ENCODE results near the gene TRPC1.
A peak's percentile ranks its signal among the peaks of the same experiment; 100 is the strongest.

Gene TRPC1

GRCh38 chr3:142754494-142754893 lies 30.7 kb downstream of the TRPC1 start:
- no peak for DNase-seq (ENCODE audit: low read depth)

- DNase-seq (ENCODE audit: low read depth): no peak
These were observed 44.5 kb downstream of the TRPC1 start for GRCh38 chr3:142768338-142768737.

- DNase-seq (ENCODE audit: low read depth): no peak
These were observed 54.1 kb downstream of the TRPC1 start for GRCh38 chr3:142777927-142778326.

GRCh38 chr3:142778541-142778940 lies 54.7 kb downstream of the TRPC1 start:
- no peak for DNase-seq (ENCODE audit: low read depth)

- DNase-seq (ENCODE audit: low read depth): no peak
These were observed 55.8 kb downstream of the TRPC1 start for GRCh38 chr3:142779591-142779990.

GRCh38 chr3:142782616-142783015 lies 58.8 kb downstream of the TRPC1 start:
- no peak for DNase-seq (ENCODE audit: low read depth)

GRCh38 chr3:142784228-142784627 lies 60.4 kb downstream of the TRPC1 start:
- no peak for DNase-seq (ENCODE audit: low read depth)

- DNase-seq (ENCODE audit: low read depth): no peak
These were observed 62.2 kb downstream of the TRPC1 start for GRCh38 chr3:142785996-142786395.

GRCh38 chr3:142787719-142788118 lies 63.9 kb downstream of the TRPC1 start:
- no peak for DNase-seq (ENCODE audit: low read depth)

GRCh38 chr3:142794508-142794907 lies 70.7 kb downstream of the TRPC1 start:
- DNase-seq (ENCODE audit: low read depth): no peak

- no peak for DNase-seq (ENCODE audit: low read depth)
These were observed 71.5 kb downstream of the TRPC1 start for GRCh38 chr3:142795332-142795731.

- DNase-seq (ENCODE audit: low read depth): no peak
These were observed 73.0 kb downstream of the TRPC1 start for GRCh38 chr3:142796823-142797222.

GRCh38 chr3:142801746-142802145 lies 77.9 kb downstream of the TRPC1 start:
- DNase-seq (ENCODE audit: low read depth): no peak

GRCh38 chr3:142802891-142803290 lies 79.1 kb downstream of the TRPC1 start:
- DNase-seq (ENCODE audit: low read depth): no peak

GRCh38 chr3:142808103-142808917 lies 84.5 kb downstream of the TRPC1 start:
- DNase-seq (ENCODE audit: low read depth): no peak

- no peak for DNase-seq (ENCODE audit: low read depth)
These were observed 85.4 kb downstream of the TRPC1 start for GRCh38 chr3:142809259-142809658.

GRCh38 chr3:142815803-142816202 lies 92.0 kb downstream of the TRPC1 start:
- DNase-seq (ENCODE audit: low read depth): no peak

- DNase-seq (ENCODE audit: low read depth): no peak
These were observed 93.5 kb downstream of the TRPC1 start for GRCh38 chr3:142817356-142817755.

GRCh38 chr3:142817897-142818296 lies 94.1 kb downstream of the TRPC1 start:
- DNase-seq (ENCODE audit: low read depth): no peak

GRCh38 chr3:142818651-142819050 lies 94.8 kb downstream of the TRPC1 start:
- DNase-seq (ENCODE audit: low read depth): no peak

- no peak for DNase-seq (ENCODE audit: low read depth)
These were observed 95.3 kb downstream of the TRPC1 start for GRCh38 chr3:142819179-142819578.

- peak; percentile 15 for DNase-seq (ENCODE audit: low read depth)
These were observed 105.0 kb downstream of the TRPC1 start for GRCh38 chr3:142828703-142829305.

- no peak for DNase-seq (ENCODE audit: low read depth)
These were observed 113.7 kb downstream of the TRPC1 start for GRCh38 chr3:142837526-142837925.

GRCh38 chr3:142839831-142840230 lies 116.0 kb downstream of the TRPC1 start:
- DNase-seq (ENCODE audit: low read depth): no peak
